Measurements from ENCODE around the gene MAP7D1.

Gene MAP7D1

DNA sequence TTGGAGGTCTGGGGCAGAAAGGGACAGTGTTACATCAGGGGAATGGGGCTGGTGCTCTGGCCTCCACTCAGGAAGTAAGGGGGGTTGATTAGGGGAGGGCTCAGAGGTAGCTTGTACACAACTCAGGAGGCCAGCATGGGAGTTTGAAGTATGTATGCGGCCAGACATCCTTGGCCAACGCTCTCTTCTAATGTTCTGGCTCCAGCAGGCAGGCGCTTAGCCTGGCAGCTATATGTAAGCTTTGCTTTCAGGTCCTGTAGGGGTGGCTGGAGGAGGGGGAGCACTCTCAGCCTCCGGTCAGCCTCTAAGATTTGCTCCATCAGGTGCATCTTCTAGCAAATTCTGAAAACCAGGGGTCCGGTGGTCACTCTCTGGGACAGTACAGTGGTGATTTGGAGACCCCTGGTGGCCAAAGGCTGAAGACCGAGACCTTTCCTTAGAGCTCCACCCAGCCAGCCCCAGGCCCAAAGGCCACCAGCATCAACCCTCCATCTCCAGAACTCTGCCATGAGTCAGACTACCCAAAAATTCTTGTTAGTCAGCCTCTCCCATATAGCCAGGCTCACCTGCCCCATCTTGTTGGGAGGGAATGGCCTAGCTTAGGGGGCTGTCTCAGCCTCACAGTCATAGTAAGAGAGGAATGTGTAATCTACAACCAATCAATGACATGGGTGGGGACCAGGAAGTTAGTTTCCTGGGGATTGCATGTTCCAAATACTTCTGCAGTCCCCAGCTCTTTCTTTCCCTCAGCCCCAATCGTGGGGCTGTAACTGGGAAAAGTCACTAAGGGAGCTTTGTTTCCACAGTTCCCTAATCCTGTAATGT lies 21.2 kb upstream of the MAP7D1 start:
- Histone ChIP-seq H3K36me3 (ENCODE audit: insufficient read depth) (0 out of 2 replicates have a peak, but pooled peaks cover 4% of the 10 kb centered on the region), H4K20me1 (ENCODE audit: insufficient read depth) (no peaks in the 10 kb centered on the region), H3K79me2 (ENCODE audit: insufficient read depth, low read depth) (no peaks in the 10 kb centered on the region), H3K4me2 (no peak overlapping the region), H3K4me1 (ENCODE audit: low read depth, poor library complexity, severe bottlenecking) (no peaks in the 10 kb centered on the region), H3K4me3 (IDR thresholded peaks at IDR 0.05; ENCODE audit: insufficient read depth, low read depth, low read length) (no peak overlapping the region), H3K9ac (no peak overlapping the region), H3K27me3 (ENCODE audit: insufficient read depth, low read depth) (no peaks in the 10 kb centered on the region), H3K27ac (no peak overlapping the region), H2AFZ (ENCODE audit: low read depth) (no peak overlapping the region)
- TF ChIP-seq, protein P1, sequence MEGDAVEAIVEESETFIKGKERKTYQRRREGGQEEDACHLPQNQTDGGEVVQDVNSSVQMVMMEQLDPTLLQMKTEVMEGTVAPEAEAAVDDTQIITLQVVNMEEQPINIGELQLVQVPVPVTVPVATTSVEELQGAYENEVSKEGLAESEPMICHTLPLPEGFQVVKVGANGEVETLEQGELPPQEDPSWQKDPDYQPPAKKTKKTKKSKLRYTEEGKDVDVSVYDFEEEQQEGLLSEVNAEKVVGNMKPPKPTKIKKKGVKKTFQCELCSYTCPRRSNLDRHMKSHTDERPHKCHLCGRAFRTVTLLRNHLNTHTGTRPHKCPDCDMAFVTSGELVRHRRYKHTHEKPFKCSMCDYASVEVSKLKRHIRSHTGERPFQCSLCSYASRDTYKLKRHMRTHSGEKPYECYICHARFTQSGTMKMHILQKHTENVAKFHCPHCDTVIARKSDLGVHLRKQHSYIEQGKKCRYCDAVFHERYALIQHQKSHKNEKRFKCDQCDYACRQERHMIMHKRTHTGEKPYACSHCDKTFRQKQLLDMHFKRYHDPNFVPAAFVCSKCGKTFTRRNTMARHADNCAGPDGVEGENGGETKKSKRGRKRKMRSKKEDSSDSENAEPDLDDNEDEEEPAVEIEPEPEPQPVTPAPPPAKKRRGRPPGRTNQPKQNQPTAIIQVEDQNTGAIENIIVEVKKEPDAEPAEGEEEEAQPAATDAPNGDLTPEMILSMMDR (conservative IDR thresholded peaks at IDR 0.05; ENCODE audit: low read depth, low read length) = peak; percentile 78

DNA sequence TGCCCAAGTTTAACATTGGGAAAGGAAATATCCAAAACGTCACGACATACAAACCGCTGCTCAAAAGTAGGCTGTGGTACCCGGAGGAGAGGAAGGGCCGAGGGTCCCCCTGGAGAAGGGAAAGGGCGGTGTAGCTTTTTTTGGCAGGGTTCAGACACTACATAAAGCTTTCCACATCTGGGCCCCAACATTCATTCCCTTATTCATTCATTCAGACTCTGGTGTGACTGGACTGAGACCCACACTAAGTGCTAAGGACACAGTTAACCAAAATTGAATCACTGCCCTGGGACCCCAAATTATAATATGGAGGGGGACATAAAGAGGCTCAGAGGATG lies 20.7 kb upstream of the MAP7D1 start:
- no peak overlapping the region for H2AFZ ChIP-seq (ENCODE audit: low read depth)
- no peak overlapping the region for H3K27ac ChIP-seq
- TF ChIP-seq, protein P1 (conservative IDR thresholded peaks at IDR 0.05; ENCODE audit: low read depth, low read length) = no peak
- H3K27me3 ChIP-seq (ENCODE audit: insufficient read depth, low read depth) = no peaks in the 10 kb centered on the region
- 0 out of 2 replicates have a peak, but pooled peaks cover under 1% of the 10 kb centered on the region for H3K79me2 ChIP-seq (ENCODE audit: insufficient read depth, low read depth)
- no peak overlapping the region for H3K4me3 ChIP-seq (IDR thresholded peaks at IDR 0.05; ENCODE audit: insufficient read depth, low read depth, low read length)
- 0 out of 2 replicates have a peak, but pooled peaks cover 4% of the 10 kb centered on the region for H3K36me3 ChIP-seq (ENCODE audit: insufficient read depth)
- no peak overlapping the region for H3K9ac ChIP-seq
- no peaks in the 10 kb centered on the region for H4K20me1 ChIP-seq (ENCODE audit: insufficient read depth)
- no peak overlapping the region for H3K4me2 ChIP-seq
- H3K4me1 ChIP-seq (ENCODE audit: low read depth, poor library complexity, severe bottlenecking) = no peaks in the 10 kb centered on the region

DNA sequence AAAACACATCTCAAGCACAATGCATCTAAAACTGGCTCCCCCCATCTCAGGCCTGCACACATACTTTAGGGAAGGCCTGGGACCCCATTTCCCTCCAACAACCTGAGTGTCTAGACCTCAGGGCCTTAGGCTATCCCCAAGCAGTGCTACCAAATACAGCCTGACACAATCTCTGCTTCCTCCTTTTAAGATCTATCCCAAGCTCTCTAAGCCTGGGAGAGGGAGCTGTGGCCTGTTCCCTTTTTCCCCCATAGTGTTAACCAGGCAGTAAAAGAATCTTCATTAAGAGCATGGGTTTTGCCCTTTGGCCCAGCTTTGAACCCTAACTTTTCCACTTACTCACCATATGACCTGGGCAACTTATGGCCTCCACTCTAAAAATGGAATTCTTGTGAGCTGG lies 20.2 kb upstream of the MAP7D1 start:
- Histone ChIP-seq H3K4me1 (ENCODE audit: low read depth, poor library complexity, severe bottlenecking) (no peaks in the 10 kb centered on the region), H3K4me2 (no peak overlapping the region), H3K36me3 (ENCODE audit: insufficient read depth) (0 out of 2 replicates have a peak, but pooled peaks cover 4% of the 10 kb centered on the region), H4K20me1 (ENCODE audit: insufficient read depth) (no peaks in the 10 kb centered on the region), H3K4me3 (IDR thresholded peaks at IDR 0.05; ENCODE audit: insufficient read depth, low read depth, low read length) (no peak overlapping the region), H2AFZ (ENCODE audit: low read depth) (no peak overlapping the region), H3K9ac (no peak overlapping the region), H3K27me3 (ENCODE audit: insufficient read depth, low read depth) (no peaks in the 10 kb centered on the region), H3K27ac (no peak overlapping the region), H3K79me2 (ENCODE audit: insufficient read depth, low read depth) (0 out of 2 replicates have a peak, but pooled peaks cover 5% of the 10 kb centered on the region)
- TF ChIP-seq, protein P1 (conservative IDR thresholded peaks at IDR 0.05; ENCODE audit: low read depth, low read length) = no peak

DNA sequence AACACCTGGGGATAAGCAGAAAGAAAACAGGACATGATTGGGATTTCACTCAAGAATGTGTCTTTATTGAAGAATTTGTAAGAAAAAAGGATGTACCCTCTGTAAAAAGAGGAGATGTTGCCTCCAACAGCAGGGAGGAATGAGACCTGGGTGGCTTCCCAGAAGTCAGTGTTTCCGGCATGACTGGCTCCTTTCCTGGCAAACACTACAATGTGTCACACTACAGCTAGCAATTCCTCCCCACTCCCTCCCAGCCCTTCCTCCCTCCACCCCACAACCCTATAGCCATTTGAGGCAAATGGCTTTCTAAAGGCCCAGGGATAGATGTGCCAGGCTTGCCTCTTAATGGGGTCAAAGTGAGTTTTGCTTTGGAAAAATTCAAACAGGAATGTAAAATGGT lies 19.4 kb upstream of the MAP7D1 start:
- H3K36me3 ChIP-seq (ENCODE audit: insufficient read depth) = 0 out of 2 replicates have a peak, but pooled peaks cover 4% of the 10 kb centered on the region
- H3K4me3 ChIP-seq (IDR thresholded peaks at IDR 0.05; ENCODE audit: insufficient read depth, low read depth, low read length) = no peak overlapping the region
- no peaks in the 10 kb centered on the region for H3K27me3 ChIP-seq (ENCODE audit: insufficient read depth, low read depth)
- no peak overlapping the region for H3K9ac ChIP-seq
- no peak overlapping the region for H2AFZ ChIP-seq (ENCODE audit: low read depth)
- H3K27ac ChIP-seq = no peak overlapping the region
- H3K79me2 ChIP-seq (ENCODE audit: insufficient read depth, low read depth) = peaks cover 5% of the 10 kb centered on the region; the same call in 1 of the 2 replicates
- H3K4me2 ChIP-seq = no peak overlapping the region
- no peaks in the 10 kb centered on the region for H3K4me1 ChIP-seq (ENCODE audit: low read depth, poor library complexity, severe bottlenecking)
- TF ChIP-seq, protein P1 (conservative IDR thresholded peaks at IDR 0.05; ENCODE audit: low read depth, low read length) = no peak
- no peaks in the 10 kb centered on the region for H4K20me1 ChIP-seq (ENCODE audit: insufficient read depth)

Measured in KMS-11 (cell line).